NCI-H146 (cell line): ENCODE results near the gene BPIFA2.
"Not testable (repeated sequence)": the region's sequence is repeated elsewhere in the genome, so short reads cannot be mapped to it uniquely, and the experiment has no call there.

ENCODE experiments used
- DNase-seq: peaks from one replicate; lab custom pipeline; 2025; lab: John Stamatoyannopoulos, UW

Gene BPIFA2

DNA sequence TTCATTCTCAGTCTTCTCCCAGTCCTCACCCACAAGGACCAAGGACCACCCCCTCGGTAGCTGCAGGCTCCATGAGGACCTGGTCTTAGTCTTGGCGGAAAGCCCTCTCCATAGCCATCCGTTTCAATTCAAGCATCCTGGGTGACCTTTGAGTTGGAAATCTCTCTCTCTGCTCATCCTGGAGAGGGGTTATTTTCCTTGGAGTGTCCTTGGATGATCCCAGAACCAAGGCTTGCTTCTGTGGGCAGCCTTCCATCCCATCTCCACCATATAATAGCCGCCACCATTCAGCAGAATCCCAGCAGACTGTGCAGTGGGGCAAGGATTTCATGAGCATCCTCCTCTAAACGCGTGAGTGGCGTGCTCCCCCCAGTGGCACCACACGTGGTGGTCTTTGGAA is at the start of gene BPIFA2:
TSS of gene BPIFA2 (plus strand) at position 301 of the 400 bp plus-strand sequence. CDS start 987 bp downstream, outside the sequence.
- DNase-seq = no peak

DNA sequence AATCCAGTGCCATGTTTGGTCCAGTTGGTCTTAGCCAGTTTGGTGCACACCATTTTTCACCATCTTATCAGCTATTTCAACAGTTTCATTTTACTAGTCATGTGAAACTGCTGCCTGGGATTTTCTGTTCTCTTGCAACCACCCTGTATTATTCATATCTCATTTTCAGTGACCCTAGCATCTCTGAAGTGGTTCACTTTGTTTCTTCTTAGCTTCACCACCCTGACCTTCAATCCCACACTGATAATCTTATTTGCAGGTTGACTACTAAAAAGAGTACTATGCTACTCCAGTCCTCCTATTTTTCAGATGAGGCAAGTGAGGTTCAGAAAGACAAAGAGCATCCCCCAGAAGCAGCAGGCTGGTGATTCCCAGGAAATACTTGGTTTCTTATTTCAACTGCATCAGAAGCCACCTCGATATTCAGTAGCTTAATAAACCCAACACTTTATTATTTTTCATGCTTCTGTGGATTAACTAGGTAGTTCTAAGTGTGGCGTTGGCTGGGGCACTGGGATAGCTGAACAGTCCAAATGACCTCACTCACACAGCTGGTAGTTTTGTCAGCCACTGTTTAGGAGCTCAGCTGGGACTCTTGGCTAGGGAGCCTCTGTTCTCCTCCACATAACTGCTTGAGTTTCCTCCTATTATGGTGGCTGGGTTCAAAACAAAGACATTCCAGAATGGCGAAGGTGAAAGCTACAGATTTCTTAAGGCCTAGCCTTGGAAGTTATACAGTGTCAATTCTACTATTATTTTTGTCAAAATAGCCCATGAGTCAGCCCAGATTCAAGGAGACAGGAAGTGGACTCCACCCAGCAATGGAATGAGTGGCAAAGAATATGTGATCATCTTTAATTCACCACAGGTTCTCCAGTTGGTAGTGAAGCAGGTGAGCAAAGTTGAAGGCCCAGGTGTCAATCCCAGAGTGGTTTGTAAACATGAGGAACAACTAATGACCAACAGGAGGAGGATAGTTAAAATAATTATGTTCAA is 47.9 kb upstream of the BPIFA2 start:
- no peak for DNase-seq

- no peak for DNase-seq
These were observed 47.0 kb upstream of the BPIFA2 start for GRCh38 chr20:33120934-33121333.

DNA sequence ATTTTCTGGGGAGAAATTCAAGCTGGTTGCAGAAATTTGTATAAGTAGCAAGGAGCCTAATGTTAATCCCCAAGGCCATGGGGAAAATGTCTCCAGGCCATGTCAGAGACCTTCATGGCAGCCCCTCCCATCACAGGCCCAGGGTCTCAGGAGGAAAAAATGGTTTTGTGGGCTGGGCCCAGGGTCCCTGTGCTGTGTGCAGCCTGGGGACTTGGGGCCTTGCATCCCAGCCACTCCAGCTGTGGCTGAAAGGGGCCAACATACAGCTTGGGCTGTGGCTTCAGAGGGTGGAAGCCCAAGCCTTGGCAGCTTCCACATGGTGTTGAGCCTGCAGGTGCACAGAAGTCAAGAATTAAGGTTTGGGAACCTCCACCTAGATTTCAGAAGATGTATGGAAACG is 45.7 kb upstream of the BPIFA2 start:
- DNase-seq = not testable (repeated sequence)

DNA sequence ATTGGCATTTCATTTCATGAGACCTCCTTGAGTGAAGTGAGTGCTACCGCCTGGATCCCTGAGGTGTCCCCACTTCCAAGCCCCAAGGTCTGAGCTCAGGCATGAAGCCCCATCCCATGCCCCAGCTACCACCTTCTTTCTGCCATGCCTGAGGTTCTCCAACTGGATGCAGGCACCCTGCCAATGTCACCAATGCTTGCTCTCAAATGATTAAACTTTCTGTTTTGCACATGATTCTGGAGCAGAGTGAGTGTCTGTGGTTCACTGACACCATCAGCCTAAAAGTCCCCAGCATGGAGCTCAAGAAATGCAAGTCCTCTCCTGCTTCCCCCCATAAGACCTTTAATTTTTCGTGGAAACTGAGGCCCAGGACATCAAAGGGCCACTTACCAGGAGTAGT is 43.7 kb upstream of the BPIFA2 start:
- DNase-seq = no peak

- DNase-seq = no peak
These were observed 43.0 kb upstream of the BPIFA2 start for GRCh38 chr20:33124994-33125393.

DNA sequence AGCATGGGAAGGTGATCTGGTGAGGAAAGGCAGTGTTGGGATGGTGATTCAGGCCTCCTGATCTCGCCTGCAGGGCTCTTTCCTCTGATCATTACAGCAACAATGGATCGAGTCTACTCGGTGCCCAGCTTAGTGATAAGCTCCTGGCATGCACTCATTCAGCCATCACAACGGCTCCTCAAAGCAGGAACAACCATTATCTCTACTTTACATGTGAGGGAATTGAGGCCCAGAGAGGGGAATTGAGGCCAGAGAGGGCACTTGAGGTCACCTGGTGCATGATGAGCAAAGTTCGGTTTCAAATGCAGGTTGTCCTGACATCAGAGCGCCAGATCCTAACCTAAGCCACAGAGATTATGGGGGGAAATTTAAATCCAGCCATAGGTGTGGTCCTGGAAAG is 42.0 kb upstream of the BPIFA2 start:
- no peak for DNase-seq

DNA sequence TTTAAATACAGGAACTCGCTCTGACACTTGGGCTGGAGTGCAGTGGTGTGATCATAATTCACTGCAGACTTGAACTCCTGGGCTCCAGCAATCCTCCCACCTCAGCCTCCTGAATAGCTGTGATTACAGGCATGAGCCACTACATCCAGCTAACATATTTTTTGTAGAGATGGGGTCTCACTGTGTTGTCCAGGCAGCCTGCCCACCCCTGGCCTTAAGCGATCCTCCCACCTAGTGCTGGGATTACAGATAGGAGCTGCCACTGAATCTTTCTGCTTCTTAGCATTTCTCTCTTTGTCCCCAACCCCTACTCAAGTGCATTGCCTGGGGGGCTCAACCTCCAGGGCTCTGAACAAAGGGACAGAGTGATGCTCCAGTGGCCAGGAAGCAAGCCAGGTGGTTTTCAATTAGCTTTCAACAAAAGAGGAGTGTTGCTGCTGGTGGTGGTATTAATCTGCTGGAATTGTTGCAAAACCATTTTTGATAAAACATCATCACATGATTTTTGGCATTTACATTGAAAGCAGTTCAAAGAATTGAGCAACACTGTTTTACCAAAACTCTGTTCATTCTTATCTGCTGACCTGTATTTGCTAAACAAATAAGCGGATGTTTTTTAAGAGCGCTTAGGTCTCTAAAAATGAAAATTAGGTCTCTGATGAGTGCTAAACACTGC is 40.4 kb upstream of the BPIFA2 start:
- DNase-seq = peak; percentile 24

DNA sequence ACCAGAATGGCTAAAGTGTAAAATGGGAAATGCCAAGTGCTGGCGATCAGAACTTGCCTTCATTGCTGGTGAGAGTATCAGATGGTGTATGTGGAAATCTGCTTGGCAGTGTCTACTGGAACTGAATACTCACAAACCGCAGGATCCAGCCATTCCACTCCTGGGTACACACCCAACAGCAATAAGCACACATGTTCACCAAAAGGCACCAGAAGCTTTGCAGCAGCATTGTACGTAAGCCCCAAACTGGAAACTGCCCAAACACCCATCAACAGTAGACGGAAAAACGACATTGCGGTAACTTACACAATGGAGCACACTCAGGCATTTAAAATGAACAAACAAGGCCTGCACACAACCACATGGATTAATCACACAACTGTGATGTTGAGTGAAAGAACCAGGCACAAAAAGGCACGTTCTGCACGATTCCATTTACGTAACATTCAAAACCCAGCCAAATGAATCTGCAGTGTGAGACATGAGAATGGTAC is 37.3 kb upstream of the BPIFA2 start:
- DNase-seq = no peak

GRCh38 chr20:33131949-33132473 is 35.9 kb upstream of the BPIFA2 start:
- DNase-seq = no peak

GRCh38 chr20:33132513-33133372 is 35.2 kb upstream of the BPIFA2 start:
- no peak for DNase-seq

DNA sequence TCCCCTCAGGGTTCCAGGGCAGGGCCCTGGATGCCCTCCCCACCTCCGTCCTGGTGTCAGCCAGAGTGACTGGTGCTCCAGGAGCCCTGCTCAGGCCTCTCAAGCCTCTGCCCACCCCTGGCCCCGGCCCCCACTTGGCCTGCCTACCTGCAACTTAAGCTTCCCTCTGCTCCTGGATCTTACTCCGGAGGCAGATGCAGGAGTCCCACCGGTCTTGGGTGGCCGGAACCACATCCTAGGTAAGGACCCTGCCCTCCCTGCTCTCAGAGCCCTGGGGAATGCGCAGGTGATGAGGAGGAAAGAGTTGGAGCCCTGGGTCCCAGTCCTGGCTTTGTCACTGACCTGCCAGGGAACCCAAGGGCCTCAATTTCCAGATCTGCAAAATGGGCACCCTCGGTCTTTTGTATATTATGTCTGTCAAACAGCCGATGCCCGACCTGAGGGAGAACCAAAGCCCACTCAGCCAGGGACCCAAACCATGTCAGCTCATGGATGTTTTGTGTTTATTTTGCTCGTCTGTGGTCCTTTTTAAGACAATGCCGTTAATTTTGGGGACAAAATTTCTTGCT is 34.5 kb upstream of the BPIFA2 start:
- no peak for DNase-seq

- DNase-seq = no peak
These were observed 30.8 kb upstream of the BPIFA2 start for GRCh38 chr20:33137195-33137594.

- DNase-seq = no peak
These were observed 28.5 kb upstream of the BPIFA2 start for GRCh38 chr20:33139467-33139866.

DNA sequence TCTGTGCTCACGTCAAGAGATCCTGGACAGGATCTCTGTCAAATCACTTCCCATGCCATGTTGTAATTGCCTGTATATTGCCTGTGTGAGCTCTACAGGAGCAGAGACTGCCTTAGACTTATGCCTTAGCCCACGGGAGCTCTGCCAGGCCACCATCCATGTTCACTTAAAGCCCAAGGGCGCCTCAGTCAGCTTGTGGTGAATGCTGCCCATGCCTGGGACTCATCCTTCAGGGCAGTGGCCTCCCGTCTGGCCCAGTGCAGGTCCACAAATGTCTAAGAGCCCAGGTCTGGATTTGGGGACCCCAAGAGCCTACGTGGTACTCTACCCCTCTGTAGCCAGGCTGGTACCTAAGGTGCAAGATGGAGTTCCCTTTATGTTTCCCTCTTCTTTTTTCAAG is 22.4 kb upstream of the BPIFA2 start:
- DNase-seq = no peak

DNA sequence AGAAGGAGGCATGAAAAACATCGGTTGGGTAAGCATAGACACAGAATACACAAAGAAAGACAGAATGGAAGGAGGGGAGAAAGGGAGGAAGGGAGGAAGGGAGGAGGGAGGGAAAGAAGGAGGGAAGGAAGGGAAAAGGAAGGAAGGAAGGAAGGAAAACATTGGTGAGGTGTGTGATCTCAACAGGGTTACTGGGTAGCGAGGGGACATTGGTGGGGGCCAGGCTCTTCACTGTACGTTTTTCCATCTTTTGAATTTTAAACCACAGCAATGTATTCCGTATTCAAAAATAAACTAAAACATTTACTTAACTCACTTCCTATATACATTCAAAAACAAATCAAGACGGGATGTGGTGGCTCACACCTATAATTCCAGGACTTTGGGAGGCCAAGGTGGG is 20.7 kb upstream of the BPIFA2 start:
- DNase-seq = no peak

DNA sequence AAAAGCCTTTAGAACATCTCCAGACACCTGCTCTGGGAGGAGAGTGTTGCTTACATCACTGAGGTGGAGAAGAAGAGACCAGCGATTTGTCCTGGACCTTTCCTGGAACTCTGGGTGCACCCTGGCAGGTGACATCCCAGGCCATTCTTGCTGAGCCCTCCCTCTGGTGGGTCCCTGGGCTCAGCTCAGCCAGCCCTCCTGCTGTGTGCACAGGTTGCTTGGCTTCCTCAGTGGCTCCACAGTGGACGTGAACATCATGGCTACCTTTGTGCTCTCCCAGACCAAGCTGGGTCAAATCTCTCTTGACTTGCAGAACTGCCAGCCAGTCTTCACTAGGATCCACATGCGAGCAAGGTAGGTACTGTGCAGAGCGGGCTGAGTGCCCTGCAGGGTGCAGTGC is 19.9 kb upstream of the BPIFA2 start:
- DNase-seq = no peak

DNA sequence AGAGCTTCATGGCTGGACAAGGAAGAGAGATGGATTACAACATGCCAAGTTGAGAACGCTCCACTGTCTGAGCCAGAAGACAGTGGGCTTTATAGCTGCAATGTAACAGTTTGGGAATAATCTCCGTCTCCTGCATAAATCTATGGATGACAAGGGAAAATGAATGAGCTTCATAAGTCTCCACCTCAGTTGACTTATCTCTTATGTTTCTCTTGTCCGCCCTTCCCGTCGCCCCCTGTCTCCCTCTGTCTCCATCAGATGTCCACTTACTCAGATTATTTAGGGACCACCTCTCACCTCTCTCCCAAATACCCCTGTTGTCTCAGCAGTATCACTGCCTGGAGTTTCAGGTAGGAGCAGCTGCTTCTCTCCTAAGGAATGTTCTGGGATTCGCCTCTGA is 13.7 kb upstream of the BPIFA2 start:
- no peak for DNase-seq

DNA sequence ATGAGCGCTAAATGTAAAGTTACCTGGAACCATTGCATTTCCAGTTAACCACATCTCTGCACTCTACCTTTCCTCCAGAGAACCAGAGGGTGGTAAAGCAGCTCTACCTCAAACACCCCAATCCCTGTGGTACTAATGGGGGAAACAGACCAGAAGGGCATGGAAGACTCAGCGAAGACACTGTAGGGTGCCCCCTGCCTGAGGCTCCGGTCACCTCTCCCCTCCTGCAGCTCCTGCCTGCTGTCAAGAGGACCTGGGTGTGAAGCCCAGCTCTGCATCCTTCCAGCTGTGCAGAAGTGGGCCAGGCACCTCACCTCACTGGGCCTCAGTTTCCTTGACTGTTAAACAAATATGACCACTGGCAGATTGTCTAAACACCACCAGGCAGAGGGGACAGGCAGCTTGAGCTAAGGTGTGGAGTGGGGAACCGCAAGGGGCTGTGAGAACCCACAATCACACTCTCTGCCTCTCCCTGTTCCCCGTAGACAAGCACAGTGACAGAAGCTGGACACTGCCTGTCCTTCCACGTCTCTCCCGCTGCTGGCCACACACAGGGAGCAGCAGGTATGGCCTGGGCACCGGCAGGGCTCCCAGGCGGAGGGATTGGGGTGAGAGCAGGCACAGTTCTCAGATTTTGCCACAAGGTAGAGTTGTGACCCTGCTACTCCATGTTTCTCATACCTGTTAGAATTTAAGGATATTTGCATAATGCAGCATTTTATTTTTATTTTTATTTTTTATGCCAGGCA is 9.1 kb upstream of the BPIFA2 start:
- no peak for DNase-seq

DNA sequence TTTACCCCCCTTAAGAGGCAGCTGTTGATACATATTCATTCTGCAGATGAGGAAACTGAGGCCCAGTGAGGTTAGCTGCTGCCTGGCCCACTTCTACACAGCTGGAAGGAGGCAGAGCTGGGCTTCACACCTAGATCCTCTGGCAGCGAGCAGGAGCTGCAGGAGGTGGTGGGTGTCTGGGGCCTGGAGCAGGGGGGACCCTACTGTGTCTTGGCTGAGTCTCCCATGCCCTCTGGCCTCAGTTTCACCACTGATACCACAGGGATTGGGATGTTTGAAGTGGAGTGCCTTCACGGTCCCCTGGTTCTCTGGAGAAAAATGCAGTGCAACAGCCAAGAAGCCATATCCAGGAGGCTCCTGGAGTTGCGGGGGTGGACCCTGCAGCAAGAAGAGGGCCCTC is 8.2 kb upstream of the BPIFA2 start:
- DNase-seq = no peak

DNA sequence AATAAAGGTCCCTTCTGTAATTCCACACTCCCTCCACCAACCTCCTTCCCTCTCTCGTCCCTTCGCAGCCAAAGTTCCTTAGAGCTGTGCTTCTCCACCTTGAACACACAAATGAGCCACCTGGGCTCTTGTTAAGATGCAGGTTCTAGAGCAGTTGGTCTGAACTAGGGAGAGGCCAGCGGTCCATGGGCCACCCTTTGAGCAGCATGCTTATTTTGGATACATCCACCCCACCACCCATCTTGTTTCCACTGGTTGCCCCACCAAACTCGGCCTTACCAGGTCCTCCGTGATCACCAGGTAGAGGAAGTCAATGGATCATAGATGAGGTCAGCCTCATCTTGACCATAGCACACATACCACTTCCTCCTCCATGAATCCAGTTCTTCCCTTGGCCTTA is 7.3 kb upstream of the BPIFA2 start:
- DNase-seq = no peak
